ENCODE data around the gene OR52I1. TPM values are rescaled to one million over a fixed set of nuclear protein-coding genes. Genes with fewer than 3 reads are reported as not detected.

OR52I1 gene
- total RNA-seq, 1 donor from 2014 or later: not detected

GRCh38 chr11:4610258-4610935, 16.6 kb downstream of the OR52I1 start:
- no peaks in the 10 kb centered on the region for H3K27me3 Mint-ChIP-seq (ENCODE audit: low read depth, unreplicated experiment)
- no peaks in the 10 kb centered on the region for H3K9me3 Mint-ChIP-seq (ENCODE audit: unreplicated experiment)
- H3K4me3 Mint-ChIP-seq (ENCODE audit: unreplicated experiment): no peak overlapping the region
- TF ChIP-seq CTCF (IDR thresholded peaks at IDR 0.05; ENCODE audit: insufficient read depth, low read depth, low read length) (no peak), EZH2 (IDR thresholded peaks at IDR 0.05; ENCODE audit: insufficient read depth, low read length) (no peak)
- Histone ChIP-seq H3K27ac (ENCODE audit: low read depth, low read length) (no peak overlapping the region), H3K4me1 (ENCODE audit: insufficient read depth, low read length) (peaks cover 7% of the 10 kb centered on the region), H3K79me2 (ENCODE audit: insufficient read depth, low read length) (no peaks in the 10 kb centered on the region), H3K9me3 (ENCODE audit: insufficient read depth, low read depth, low read length) (no peaks in the 10 kb centered on the region), H3K27me3 (ENCODE audit: insufficient read depth, low read length) (peaks cover 2% of the 10 kb centered on the region), H3K36me3 (ENCODE audit: insufficient read depth, low read length) (no peaks in the 10 kb centered on the region), H2AFZ (ENCODE audit: low read depth, low read length) (no peak overlapping the region), H3K4me3 (ENCODE audit: insufficient read depth, low read depth, low read length) (no peak overlapping the region), H4K20me1 (ENCODE audit: insufficient read depth, low read length) (no peaks in the 10 kb centered on the region), H3K9ac (ENCODE audit: low read length) (no peak overlapping the region), H3K4me2 (ENCODE audit: low read length) (no peak overlapping the region)
- H3K27ac Mint-ChIP-seq (ENCODE audit: unreplicated experiment): no peak overlapping the region
- H3K4me1 Mint-ChIP-seq (ENCODE audit: low read depth, unreplicated experiment): peaks cover 4% of the 10 kb centered on the region
- no peaks in the 10 kb centered on the region for H3K36me3 Mint-ChIP-seq (ENCODE audit: low read depth, unreplicated experiment)
- FAIRE-seq: no peak
- DNase-seq (ENCODE audit: low read depth): no peak

- no peaks in the 10 kb centered on the region for H3K9me3 Mint-ChIP-seq (ENCODE audit: unreplicated experiment)
- Histone ChIP-seq H3K4me1 (ENCODE audit: insufficient read depth, low read length) (peaks cover 2% of the 10 kb centered on the region), H3K9me3 (ENCODE audit: insufficient read depth, low read depth, low read length) (no peaks in the 10 kb centered on the region), H3K27me3 (ENCODE audit: insufficient read depth, low read length) (peaks cover 2% of the 10 kb centered on the region), H4K20me1 (ENCODE audit: insufficient read depth, low read length) (no peaks in the 10 kb centered on the region), H3K9ac (ENCODE audit: low read length) (no peak overlapping the region), H2AFZ (ENCODE audit: low read depth, low read length) (no peak overlapping the region), H3K27ac (ENCODE audit: low read depth, low read length) (no peak overlapping the region), H3K4me2 (ENCODE audit: low read length) (no peak overlapping the region), H3K36me3 (ENCODE audit: insufficient read depth, low read length) (no peaks in the 10 kb centered on the region), H3K4me3 (ENCODE audit: insufficient read depth, low read depth, low read length) (no peak overlapping the region), H3K79me2 (ENCODE audit: insufficient read depth, low read length) (no peaks in the 10 kb centered on the region)
- FAIRE-seq: no peak
- peaks cover 3% of the 10 kb centered on the region for H3K4me1 Mint-ChIP-seq (ENCODE audit: low read depth, unreplicated experiment)
- TF ChIP-seq CTCF (IDR thresholded peaks at IDR 0.05; ENCODE audit: insufficient read depth, low read depth, low read length) (no peak), EZH2 (IDR thresholded peaks at IDR 0.05; ENCODE audit: insufficient read depth, low read length) (no peak)
- H3K36me3 Mint-ChIP-seq (ENCODE audit: low read depth, unreplicated experiment): no peaks in the 10 kb centered on the region
- DNase-seq (ENCODE audit: low read depth): no peak
- no peak overlapping the region for H3K4me3 Mint-ChIP-seq (ENCODE audit: unreplicated experiment)
- H3K27me3 Mint-ChIP-seq (ENCODE audit: low read depth, unreplicated experiment): no peaks in the 10 kb centered on the region
- H3K27ac Mint-ChIP-seq (ENCODE audit: unreplicated experiment): no peak overlapping the region
These were observed 18.1 kb downstream of the OR52I1 start for GRCh38 chr11:4611986-4612385.

GRCh38 chr11:4615856-4616444, 22.1 kb downstream of the OR52I1 start:
- H4K20me1 ChIP-seq (ENCODE audit: insufficient read depth, low read length): no peaks in the 10 kb centered on the region
- FAIRE-seq (no peak), DNase-seq (ENCODE audit: low read depth) (no peak)
- peaks cover 2% of the 10 kb centered on the region for H3K27me3 ChIP-seq (ENCODE audit: insufficient read depth, low read length)
- H3K4me3 ChIP-seq (ENCODE audit: insufficient read depth, low read depth, low read length): no peak overlapping the region
- H3K4me1 Mint-ChIP-seq (ENCODE audit: low read depth, unreplicated experiment): no peaks in the 10 kb centered on the region
- no peaks in the 10 kb centered on the region for H3K4me1 ChIP-seq (ENCODE audit: insufficient read depth, low read length)
- H3K27ac ChIP-seq (ENCODE audit: low read depth, low read length): no peak overlapping the region
- no peaks in the 10 kb centered on the region for H3K9me3 ChIP-seq (ENCODE audit: insufficient read depth, low read depth, low read length)
- H3K27me3 Mint-ChIP-seq (ENCODE audit: low read depth, unreplicated experiment): peaks cover 2% of the 10 kb centered on the region
- H3K4me3 Mint-ChIP-seq (ENCODE audit: unreplicated experiment): no peak overlapping the region
- H3K4me2 ChIP-seq (ENCODE audit: low read length): no peak overlapping the region
- H3K36me3 ChIP-seq (ENCODE audit: insufficient read depth, low read length): no peaks in the 10 kb centered on the region
- no peak overlapping the region for H3K9ac ChIP-seq (ENCODE audit: low read length)
- no peak overlapping the region for H3K27ac Mint-ChIP-seq (ENCODE audit: unreplicated experiment)
- no peaks in the 10 kb centered on the region for H3K36me3 Mint-ChIP-seq (ENCODE audit: low read depth, unreplicated experiment)
- TF ChIP-seq EZH2 (IDR thresholded peaks at IDR 0.05; ENCODE audit: insufficient read depth, low read length) (no peak), CTCF (IDR thresholded peaks at IDR 0.05; ENCODE audit: insufficient read depth, low read depth, low read length) (no peak)
- H3K79me2 ChIP-seq (ENCODE audit: insufficient read depth, low read length): no peaks in the 10 kb centered on the region
- H2AFZ ChIP-seq (ENCODE audit: low read depth, low read length): no peak overlapping the region
- no peaks in the 10 kb centered on the region for H3K9me3 Mint-ChIP-seq (ENCODE audit: unreplicated experiment)

Measured in astrocyte (in vitro differentiated cells and primary cell).